Measurements from ENCODE around the gene EIPR1. TPM values are rescaled to one million over a fixed set of nuclear protein-coding genes. Genes with fewer than 3 reads are reported as not detected.

EIPR1 gene
- total RNA-seq, 1 donor from 2014 or later: 25.9 TPM

- no peak for ATAC-seq
These were observed 54.1 kb downstream of the EIPR1 start for GRCh38 chr2:3323360-3324035.

DNA sequence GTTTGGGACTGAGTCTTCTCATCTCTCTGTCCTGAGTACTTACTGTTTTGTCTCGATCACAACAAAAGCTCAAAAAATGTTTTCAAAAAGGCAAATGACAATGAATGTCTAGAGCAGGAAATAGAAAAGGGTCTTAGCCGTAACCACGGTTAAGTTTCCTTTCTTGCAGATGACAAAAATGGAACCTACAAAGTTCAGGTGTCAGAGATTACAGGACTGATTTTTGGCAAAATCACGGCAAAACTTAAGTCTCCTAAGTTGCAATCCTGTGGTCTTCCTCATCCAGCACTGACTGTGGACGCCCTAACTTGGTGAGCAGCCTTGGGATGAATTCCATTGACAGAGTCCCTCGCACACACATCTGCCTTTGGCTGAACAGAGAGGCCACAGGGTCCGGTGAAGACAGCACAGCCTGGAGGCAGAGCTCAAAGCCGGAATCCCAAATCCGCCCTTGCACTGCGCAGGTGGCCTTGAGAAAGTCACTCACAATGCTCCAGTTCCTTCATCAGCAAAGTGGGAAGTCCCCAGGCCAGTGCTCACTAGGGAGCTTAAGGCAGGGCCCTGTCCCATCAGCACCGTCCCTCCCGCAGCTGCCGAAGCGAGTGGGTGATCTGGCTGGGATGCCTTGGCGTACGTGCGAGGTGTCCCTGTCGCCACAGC is 55.2 kb downstream of the EIPR1 start:
- no peak for ATAC-seq

- no peak for ATAC-seq
These were observed 55.8 kb downstream of the EIPR1 start for GRCh38 chr2:3321825-3322224.

GRCh38 chr2:3320910-3321605 is 56.6 kb downstream of the EIPR1 start:
- no peak for ATAC-seq

GRCh38 chr2:3319745-3320566 is 57.7 kb downstream of the EIPR1 start:
- no peak for ATAC-seq

DNA sequence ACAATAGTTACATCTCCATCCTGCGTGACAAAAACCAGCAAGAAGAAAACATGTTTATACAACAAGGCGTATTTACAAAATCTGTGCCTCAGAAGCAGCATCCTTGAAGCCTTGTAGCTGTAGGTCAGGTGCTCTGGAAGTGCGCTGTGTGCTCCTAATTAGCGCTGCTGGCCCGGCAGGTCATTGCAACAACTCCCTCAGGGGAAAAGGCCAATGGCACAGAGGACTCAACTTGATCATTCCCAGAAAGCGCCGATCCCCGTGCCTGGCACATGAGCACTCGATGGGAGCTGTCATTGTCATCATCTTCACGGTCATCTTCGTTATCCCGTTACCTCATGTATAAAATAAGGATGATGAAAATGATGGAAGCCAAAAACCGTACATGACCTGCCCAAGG is 58.5 kb downstream of the EIPR1 start:
- no peak for ATAC-seq

- no peak for ATAC-seq
These were observed 59.6 kb downstream of the EIPR1 start for GRCh38 chr2:3317871-3318590.

DNA sequence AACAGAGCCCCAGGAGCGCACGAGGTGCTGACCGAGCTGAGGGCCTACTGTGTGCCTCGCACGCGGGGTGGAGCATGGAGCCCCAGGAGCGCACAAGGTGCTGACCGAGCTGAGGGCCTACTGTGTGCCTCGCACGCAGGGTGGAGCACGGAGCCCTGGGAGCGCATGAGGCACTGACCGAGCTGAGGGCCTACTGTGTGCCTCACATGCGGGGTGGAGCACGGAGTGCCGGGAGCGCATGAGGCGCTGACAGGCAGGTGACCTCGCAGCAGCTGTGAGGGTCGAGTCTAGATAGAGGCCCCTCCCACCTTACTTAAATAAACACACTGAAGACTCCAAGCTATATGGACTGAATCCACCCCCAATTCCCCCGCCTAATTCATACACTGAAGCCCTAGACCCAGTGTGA is 60.3 kb downstream of the EIPR1 start:
- no peak for ATAC-seq

GRCh38 chr2:3316456-3317276 is 61.0 kb downstream of the EIPR1 start:
- ATAC-seq: no peak

- no peak for ATAC-seq
These were observed 63.0 kb downstream of the EIPR1 start for GRCh38 chr2:3314626-3315025.

GRCh38 chr2:3313781-3314375 is 63.7 kb downstream of the EIPR1 start:
- ATAC-seq: no peak

GRCh38 chr2:3312576-3313345 is 64.9 kb downstream of the EIPR1 start:
- no peak for ATAC-seq

GRCh38 chr2:3311601-3312000 is 66.0 kb downstream of the EIPR1 start:
- peak; percentile 20 for ATAC-seq

DNA sequence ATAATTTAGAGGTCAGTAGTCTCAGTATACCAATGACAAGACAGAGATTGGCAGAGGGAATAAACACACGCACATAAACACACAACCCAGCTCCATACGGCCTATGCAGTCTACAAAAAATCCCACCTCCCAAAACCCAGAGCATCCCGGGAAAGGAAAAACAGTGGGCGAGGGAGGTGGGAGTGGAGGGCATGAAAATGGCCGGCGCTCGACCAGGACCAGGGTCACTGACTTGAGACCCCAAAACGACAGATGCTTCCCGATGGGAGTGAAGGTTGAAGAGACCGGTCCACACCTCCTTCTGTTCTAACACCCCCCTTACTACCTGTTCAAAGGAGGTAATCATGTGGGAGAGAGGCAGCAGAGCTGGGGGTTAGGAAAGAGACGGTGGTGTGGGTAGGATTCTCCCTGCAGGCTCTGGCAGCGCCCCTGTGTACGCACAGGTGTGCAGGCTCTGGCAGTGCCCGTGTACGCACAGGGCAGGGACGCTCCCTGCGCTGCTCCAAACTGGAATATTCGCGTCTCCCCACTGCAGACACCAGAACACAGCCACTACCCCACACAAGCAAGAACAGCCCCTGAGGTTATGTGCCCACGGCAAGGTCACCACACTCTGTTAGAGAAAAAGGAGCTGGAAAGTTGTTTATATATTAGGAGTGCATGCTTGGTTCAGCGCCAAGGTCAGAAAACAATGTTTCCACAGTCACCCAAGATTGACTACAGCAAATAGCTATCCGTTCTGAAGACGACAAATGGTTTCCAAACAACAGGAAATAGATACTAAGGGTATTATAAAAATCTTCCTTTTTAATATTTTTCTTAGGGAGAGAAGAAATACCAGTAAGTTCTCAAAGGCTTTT is 67.9 kb downstream of the EIPR1 start:
- no peak for ATAC-seq

DNA sequence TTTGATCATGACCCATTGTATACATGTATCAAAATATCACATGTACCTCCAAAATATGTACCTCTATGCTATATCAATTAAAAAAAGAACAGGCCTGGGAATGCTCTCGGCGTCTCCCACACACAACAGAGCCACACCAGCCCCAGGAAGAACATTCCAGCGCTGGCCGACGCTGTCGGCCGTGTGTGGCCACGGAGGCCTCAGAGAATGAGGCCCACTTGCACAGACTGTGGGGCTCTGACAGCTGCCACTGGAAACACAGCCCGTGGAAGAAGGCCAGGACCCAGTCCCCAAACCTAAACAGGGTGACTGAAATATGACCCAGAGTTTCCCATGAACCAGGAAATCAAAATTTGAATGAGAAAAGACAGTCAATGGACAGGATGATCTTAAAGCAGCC is 69.7 kb downstream of the EIPR1 start:
- ATAC-seq: no peak

- no peak for ATAC-seq
These were observed 70.4 kb downstream of the EIPR1 start for GRCh38 chr2:3307236-3307635.

DNA sequence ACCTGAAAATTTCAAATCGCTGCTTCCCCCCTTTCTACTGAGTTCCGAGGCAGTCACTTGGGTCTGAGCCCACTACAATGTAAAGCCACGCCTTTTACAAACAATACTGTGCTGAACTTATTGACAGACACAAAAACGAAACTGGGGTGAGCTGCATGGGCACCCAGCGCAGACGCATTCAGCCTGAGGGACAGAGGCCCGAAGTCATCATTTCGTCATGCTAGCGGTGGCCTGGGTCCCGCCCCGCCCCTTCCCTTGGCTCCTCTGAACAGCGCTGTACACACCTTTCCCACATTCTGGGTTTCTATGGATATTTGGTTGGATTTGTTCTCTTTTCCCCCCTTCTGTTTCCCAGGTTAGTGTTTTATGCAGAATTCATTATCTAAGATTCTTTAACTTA is 71.7 kb downstream of the EIPR1 start:
- ATAC-seq: no peak

- ATAC-seq: no peak
These were observed 72.2 kb downstream of the EIPR1 start for GRCh38 chr2:3305431-3305830.
